Measurements from ENCODE around the gene TUBGCP6.

DNA sequence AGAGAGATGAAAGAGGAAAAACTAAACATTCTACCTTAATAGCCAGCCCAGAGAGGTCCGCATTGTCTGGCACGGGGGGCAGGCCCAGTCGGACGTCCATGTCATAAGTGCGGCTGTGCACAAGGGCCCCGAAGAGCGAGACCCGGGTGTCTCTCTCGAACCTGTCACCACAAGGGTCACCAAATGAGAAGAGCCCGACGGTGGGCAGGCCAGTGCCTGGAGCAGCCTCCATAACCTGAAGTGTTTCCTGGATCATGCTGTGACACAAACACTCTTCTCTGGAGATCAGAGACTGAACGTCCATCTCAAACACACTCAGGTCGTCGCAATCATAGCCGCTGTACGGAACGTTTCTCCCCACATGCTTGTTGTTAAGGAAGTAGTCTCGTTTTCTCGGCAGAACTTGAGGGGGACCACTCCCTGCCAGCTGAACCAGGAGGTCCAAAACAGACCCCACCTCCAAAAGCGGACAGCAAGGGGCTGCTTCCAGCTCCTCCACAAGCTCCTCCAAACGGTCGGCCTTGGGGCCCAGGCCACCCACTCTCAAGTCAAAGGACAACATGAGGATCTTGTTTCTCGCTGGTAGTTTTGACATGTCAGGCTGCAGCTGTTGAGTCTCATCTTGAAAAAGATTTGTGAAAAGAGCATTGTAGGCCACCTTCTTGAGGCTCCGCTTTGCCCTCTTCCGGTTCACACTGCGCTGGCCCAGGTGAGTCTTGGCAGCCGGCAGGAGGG, 971 bp downstream of the TUBGCP6 start:
- no peak for TF ChIP-seq POLR2A (IDR thresholded peaks at IDR 0.05)
- TF ChIP-seq, protein P1, sequence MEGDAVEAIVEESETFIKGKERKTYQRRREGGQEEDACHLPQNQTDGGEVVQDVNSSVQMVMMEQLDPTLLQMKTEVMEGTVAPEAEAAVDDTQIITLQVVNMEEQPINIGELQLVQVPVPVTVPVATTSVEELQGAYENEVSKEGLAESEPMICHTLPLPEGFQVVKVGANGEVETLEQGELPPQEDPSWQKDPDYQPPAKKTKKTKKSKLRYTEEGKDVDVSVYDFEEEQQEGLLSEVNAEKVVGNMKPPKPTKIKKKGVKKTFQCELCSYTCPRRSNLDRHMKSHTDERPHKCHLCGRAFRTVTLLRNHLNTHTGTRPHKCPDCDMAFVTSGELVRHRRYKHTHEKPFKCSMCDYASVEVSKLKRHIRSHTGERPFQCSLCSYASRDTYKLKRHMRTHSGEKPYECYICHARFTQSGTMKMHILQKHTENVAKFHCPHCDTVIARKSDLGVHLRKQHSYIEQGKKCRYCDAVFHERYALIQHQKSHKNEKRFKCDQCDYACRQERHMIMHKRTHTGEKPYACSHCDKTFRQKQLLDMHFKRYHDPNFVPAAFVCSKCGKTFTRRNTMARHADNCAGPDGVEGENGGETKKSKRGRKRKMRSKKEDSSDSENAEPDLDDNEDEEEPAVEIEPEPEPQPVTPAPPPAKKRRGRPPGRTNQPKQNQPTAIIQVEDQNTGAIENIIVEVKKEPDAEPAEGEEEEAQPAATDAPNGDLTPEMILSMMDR (IDR thresholded peaks at IDR 0.05): no peak
- TF ChIP-seq POLR2AphosphoS5 (IDR thresholded peaks at IDR 0.05): no peak

Data from breast epithelium (tissue), 3 donors.